ENCODE results near the gene LYAR. TPM values are rescaled to one million over a fixed set of nuclear protein-coding genes. Genes with fewer than 3 reads are reported as not detected.

LYAR gene
- total RNA-seq, 2 donors from 2014 or later, result 14.2 to 20.8 TPM

DNA sequence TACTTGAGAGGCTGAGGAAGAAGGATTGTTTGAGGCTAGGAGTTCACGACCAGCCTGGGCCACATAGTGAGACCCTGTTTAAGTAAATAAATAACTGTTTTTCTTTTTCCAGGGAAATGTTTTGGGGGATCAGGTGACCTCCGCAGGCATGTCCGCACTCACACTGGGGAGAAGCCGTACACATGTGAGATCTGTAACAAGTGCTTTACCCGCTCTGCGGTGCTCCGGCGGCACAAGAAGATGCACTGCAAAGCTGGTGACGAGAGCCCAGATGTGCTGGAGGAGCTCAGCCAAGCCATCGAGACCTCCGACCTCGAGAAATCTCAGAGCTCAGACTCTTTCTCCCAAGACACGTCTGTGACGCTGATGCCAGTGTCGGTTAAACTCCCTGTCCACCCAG is 30.6 kb upstream of the LYAR start:
- no peak overlapping the region for H3K4me3 ChIP-seq
- no peaks in the 10 kb centered on the region for H3K4me1 ChIP-seq
- H3K27ac ChIP-seq, result no peak overlapping the region
- DNase-seq (ENCODE audit: low spot score), result no peak
- no peaks in the 10 kb centered on the region for H3K27me3 ChIP-seq
- peaks cover 46% of the 10 kb centered on the region for H3K36me3 ChIP-seq
- no peaks in the 10 kb centered on the region for H3K9me3 ChIP-seq
- TF ChIP-seq, protein P1, sequence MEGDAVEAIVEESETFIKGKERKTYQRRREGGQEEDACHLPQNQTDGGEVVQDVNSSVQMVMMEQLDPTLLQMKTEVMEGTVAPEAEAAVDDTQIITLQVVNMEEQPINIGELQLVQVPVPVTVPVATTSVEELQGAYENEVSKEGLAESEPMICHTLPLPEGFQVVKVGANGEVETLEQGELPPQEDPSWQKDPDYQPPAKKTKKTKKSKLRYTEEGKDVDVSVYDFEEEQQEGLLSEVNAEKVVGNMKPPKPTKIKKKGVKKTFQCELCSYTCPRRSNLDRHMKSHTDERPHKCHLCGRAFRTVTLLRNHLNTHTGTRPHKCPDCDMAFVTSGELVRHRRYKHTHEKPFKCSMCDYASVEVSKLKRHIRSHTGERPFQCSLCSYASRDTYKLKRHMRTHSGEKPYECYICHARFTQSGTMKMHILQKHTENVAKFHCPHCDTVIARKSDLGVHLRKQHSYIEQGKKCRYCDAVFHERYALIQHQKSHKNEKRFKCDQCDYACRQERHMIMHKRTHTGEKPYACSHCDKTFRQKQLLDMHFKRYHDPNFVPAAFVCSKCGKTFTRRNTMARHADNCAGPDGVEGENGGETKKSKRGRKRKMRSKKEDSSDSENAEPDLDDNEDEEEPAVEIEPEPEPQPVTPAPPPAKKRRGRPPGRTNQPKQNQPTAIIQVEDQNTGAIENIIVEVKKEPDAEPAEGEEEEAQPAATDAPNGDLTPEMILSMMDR (IDR thresholded peaks at IDR 0.05), result no peak

DNA sequence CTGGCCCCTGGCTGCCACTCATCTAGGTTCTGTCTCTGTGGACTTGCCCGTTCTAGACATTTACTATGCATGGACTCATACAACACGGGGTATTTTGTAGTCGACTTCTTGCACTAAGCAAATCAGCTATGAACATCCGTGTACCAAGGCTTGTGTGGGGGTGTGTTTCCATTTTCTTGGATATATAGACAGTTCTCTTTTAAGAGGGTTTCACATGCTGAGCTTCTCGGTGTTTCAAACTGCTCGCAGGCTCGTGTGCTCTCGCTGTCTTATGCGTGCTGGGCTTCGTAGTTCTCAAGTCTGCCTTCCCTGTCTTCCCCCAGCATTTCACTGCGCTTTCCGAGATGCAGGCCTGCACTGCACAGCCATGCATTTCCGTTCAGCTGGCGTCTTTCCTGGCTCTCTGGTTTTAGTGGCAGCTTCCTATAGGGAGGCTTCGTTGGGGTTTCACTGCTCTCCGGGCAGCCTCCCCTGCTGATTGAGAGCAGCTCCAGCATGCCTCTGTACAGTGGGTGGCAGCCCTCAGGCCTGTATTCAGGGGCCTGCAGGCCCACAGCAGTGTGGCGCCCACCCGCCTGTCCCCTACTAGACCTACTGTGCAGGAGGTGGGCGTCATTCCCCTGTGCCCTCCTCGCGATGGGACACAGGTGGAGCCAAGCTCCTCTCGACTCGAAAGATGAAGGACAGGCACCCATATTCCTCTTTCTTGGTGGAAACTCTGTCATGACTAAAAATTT is 27.7 kb upstream of the LYAR start:
- Histone ChIP-seq H3K4me3 (no peak overlapping the region), H3K27ac (no peak overlapping the region), H3K36me3 (peaks cover 60% of the 10 kb centered on the region), H3K27me3 (no peaks in the 10 kb centered on the region), H3K4me1 (no peaks in the 10 kb centered on the region), H3K9me3 (no peaks in the 10 kb centered on the region)
- DNase-seq (ENCODE audit: low spot score), result no peak
- TF ChIP-seq, protein P1 (IDR thresholded peaks at IDR 0.05), result no peak

DNA sequence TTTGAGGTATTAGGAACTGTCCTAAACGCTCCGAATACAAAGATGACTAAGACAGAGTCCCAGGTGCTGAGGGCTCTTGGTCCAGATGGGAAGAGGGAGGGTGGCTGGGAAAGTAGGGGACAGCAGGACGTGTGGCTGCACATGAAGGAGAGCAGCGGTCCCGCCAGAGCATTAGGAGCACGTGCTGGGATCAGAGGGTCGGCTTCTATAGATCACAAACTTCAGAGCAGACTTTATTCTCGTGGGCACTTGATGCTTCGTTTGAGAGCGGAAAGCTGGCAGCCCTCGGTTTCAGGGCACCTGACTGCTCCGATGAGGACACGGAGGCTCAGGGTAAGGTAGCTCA is 26.2 kb upstream of the LYAR start:
- Histone ChIP-seq H3K27me3 (no peaks in the 10 kb centered on the region), H3K27ac (no peak overlapping the region), H3K4me1 (no peaks in the 10 kb centered on the region), H3K36me3 (peaks cover 47% of the 10 kb centered on the region), H3K4me3 (no peak overlapping the region), H3K9me3 (no peaks in the 10 kb centered on the region)
- TF ChIP-seq, protein P1 (IDR thresholded peaks at IDR 0.05), result no peak
- no peak for DNase-seq (ENCODE audit: low spot score)

GRCh38 chr4:4315461-4316149 is 25.7 kb upstream of the LYAR start:
- no peaks in the 10 kb centered on the region for H3K4me1 ChIP-seq
- no peak for DNase-seq (ENCODE audit: low spot score)
- no peak overlapping the region for H3K4me3 ChIP-seq
- peaks cover 41% of the 10 kb centered on the region for H3K36me3 ChIP-seq
- H3K9me3 ChIP-seq, result no peaks in the 10 kb centered on the region
- TF ChIP-seq, protein P1 (IDR thresholded peaks at IDR 0.05), result no peak
- no peak overlapping the region for H3K27ac ChIP-seq
- H3K27me3 ChIP-seq, result no peaks in the 10 kb centered on the region

DNA sequence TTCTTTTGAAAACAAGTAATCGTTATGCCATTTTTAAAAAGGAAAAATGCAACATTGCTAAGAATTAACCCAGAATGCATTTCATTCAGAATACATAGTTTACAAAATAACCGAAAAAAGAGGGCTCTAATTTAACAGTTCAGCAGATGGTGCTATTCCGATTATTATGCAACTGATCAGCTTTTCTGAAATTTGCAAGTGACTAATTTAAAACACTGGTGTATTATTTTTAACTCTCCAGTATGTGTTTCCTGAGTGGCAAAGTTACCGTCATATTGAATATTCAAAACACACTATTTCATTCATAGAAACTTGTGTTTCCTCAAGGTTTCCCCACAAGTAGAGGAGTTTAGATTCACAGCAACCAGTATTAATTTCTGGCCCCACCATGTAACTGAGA is 21.2 kb upstream of the LYAR start:
- H3K27ac ChIP-seq, result no peak overlapping the region
- no peak overlapping the region for H3K4me3 ChIP-seq
- peaks cover 22% of the 10 kb centered on the region for H3K36me3 ChIP-seq
- TF ChIP-seq, protein P1 (IDR thresholded peaks at IDR 0.05), result no peak
- no peaks in the 10 kb centered on the region for H3K4me1 ChIP-seq
- no peak for DNase-seq (ENCODE audit: low spot score)
- H3K9me3 ChIP-seq, result no peaks in the 10 kb centered on the region
- H3K27me3 ChIP-seq, result no peaks in the 10 kb centered on the region

All from right atrium auricular region (tissue), 2 donors.